GM11168 (cell line): ENCODE data around the gene CRYAA.
"Not testable (repeated sequence)": the region's sequence is repeated elsewhere in the genome, so short reads cannot be mapped to it uniquely, and the experiment has no call there.

ENCODE experiments used
- in situ Hi-C: fragments of 300-500 bp; cut with MboI; formaldehyde crosslinking; loops from one replicate; pipeline ENCODE4 v1.12.0; 2022; ENCODE audit warnings: low sequenced_read_pairs; ENCODE audit not compliant: unreplicated experiment

Gene CRYAA

DNA sequence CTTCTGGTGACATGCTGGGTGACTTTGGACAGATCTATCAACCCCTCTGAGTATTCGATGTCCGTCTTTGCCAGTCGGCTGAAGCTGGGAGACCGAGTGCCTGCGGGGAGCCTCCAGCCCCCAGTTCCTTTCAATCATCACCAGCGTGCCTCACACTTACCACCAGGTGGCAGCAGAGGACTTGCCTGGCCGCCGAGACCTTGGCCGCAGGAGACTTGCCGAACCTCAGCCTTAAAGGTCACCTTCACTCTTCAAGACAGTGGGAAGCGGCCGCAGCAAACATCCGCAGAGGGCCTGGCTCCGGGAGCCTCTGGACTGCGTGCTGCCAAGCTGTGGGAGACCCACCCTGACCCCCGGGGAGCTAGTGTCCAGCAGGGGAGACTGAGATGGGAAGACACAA is 7.8 kb downstream of the CRYAA start:
- in situ Hi-C loops, result not testable (repeated sequence)

DNA sequence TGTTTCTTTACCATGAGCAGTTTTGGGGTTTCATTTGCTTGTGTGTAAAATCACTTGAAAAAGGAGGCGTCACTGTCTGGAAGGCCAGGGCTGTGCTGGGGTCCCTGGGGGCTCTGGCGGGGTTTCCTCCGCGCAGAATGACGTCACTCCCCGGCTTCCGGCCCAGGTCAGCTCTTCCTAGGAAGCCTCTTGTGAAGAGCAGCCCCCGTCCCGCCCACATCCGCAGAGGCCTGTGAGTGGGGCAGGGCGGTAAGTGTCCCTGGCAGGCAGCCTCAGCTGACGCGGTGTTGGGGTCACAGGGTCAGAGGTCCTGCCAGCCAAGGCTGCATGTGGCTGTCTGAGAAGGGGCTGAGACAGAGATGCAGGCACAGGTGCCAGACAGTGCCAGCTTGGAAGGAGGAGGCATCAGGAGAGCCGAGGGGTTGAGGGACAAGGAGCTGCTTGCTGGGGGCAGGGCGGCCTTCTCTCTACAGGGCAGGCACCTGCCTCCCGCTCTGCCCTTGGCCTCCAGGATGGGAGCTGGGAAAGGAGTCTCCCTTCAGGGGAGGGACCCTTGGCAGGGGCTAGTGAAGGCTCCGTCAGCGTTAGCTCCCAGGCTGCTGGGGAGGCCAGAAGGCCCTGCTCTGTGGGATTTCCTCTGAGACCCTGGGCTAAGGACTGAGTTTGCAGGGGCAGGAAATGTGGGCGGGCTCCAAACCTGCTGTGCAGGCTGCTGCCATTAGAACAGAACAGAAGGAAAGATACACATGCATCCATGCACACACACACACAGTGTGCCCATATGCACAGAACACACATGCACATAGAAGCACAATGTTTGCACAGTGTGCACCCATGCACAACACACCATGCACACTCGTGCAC is 8.5 kb downstream of the CRYAA start:
- in situ Hi-C loops, result not testable (repeated sequence)

DNA sequence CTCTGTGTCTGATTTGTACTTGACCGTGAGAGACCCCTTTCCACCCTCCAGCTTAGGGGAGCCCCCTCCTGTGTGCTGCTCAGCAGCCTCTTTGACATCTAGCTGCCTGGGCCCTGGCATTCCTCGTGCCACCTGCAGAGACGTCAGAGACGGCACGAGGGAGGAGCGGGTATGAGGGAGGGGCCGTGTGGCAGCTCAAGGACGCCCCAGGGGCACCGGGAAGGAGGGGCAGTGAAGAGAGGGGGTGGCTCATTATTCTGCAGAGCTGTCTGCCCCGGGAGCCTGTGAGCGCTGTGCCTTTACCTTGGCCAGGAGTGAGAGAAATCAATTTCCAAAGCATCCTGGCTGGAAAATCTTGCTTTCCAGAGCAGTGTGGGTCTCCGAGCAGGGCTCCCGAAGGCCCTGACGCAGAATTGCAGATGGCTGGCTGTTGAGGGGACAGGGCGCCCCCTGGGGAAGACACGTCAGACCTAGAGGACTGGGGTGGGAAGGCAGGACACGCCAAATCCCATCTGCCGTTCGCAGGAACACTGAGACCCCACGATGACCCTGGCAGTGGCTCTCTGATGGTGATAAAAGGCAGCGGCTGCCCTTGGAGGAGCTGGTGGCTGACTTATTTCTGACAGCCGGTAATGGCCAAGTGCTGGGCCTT is 9.5 kb downstream of the CRYAA start:
- in situ Hi-C loops, result not testable (repeated sequence)

DNA sequence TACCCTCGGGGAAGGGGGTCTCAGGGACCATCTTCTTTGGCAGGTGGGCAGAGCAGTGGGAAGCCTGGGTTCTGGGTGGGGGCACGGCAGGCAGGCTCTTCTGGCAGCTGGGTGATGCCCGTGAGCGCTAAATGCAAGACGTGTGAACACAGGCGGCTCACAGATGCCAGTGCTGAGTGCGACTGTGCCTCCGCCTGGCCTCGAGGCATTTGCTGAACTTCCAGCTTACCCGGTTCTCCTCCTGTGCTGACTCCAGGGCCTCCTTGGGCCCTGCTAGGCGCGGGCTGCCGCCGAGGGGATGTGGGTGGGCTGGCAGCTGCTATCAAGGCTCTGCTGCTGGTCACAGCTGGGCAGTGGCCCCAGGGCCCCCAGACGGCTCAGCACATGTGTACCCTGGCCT is 12.2 kb downstream of the CRYAA start:
- in situ Hi-C loops, result not testable (repeated sequence)

DNA sequence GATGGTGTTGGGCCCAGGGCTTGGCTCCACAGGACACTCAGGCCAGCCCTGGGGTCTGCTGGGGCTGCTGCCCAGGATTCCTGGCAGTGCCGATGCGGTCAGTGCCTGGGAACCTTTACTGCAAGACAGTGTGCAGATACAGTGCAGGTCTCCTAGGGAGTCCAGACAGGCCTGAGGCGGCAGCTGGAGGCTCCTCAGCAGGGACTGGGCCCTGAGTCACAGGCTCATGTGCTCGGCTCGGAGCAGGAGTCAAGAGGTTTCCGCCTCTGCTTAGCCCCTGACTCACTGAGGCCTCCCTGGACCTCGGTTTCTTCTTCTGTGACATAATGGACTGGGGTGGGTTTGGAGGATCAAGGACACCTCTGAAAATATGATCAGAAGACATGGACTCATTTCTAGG is 18.5 kb downstream of the CRYAA start:
- in situ Hi-C loops, result not testable (repeated sequence)

DNA sequence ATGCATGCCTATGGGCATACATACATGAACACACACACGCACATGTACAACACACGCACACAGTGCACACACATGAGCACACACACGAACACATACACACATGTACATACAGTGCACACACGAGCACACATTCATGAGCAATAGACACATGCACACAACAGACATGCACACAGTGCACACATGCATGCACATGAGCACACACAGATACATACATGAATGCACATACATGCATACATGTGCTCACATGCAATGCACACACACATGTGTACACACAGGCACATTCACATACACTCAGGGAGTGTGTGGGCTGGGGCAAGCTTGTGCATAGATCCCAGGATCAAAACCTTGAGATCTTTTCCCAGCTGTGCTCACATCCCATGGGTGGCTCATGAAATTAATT is 18.9 kb downstream of the CRYAA start:
- in situ Hi-C loops, result no loop called here

DNA sequence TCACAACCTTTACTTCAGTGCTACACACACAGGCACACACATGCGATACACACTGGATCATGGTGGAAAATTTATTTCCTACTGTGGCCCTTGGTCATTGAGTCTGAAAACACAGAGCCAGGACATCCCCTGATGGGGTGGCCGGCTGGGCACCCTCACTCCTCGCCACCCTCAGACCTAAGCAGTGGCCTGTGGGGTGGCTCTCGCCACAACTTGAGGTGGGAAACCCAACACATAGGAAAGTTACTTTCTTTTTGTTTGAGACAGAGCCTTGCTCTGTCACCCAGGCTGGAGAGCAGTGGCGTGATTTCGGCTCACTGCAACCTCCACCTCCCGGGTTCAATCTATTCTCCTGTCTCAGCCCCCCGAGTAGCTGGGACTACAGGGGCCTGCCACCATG is 19.4 kb downstream of the CRYAA start:
- in situ Hi-C loops, result no loop called here

DNA sequence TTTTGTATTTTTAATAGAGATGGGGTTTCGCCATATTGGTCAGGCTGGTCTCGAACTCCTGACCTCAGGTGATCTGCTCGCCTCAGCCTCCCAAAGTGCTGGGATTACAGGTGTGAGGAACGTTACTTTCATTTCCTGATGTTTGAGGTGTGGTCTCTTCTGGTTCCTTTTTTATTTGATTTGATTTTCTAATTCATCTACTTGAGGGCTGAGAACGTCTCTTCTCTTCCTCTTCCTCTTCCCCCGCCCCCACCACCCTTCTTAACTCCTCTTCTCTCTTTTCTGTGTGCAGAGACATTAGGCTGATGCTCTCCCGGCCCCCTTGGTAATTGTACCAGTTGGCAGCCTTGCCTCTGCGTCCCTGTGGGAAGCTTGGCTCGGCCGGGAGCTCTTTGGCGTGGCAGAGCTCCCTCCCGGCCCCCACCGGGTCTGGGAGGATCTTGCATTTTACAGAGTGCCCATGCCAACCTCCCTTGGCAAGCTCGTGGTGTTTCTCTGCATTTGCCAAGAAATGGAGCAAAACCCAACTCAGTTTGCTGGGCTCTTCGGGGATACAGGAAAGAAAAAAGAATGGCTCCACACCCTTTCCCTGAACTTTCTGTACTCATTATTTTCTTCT is 19.9 kb downstream of the CRYAA start:
- in situ Hi-C loops, result no loop called here

DNA sequence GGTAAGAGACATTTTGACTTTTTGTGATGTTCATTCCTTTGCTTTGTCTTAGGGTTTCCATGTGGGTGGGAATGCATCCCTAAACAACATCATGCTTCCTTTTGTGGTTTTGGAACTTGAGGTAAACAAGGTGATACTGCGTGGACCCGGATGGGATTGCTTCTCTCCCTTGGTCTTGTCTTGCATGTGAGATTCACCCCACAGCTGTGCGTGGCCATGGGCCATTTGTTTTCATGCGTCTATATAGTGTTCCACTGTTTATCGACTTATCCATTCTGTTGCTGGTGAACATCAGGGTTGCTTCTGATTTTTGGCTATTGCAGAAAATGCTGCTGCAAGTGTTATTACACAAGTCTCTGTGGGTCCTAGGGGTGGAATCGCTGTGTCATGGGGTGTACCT is 21.1 kb downstream of the CRYAA start:
- in situ Hi-C loops, result no loop called here

DNA sequence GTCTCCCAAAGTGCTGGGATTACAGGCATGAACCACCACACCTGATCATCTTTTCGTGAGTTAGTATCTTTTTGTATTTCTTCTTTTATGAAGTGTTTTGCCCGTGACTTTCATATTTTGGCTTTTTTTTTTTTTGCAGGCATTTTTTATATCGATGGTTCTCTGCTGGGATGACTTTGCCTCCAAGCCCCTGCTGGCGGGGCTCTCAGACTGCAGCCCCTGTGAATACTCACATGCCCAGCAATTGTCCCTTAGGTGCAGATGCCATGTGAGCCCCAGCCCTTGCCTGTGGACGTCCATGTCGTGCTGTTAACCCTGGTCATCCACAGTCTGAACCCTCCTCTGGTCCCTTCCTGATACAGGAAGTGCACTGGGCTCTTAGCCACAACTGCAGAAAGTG is 21.7 kb downstream of the CRYAA start:
- in situ Hi-C loops, result no loop called here

DNA sequence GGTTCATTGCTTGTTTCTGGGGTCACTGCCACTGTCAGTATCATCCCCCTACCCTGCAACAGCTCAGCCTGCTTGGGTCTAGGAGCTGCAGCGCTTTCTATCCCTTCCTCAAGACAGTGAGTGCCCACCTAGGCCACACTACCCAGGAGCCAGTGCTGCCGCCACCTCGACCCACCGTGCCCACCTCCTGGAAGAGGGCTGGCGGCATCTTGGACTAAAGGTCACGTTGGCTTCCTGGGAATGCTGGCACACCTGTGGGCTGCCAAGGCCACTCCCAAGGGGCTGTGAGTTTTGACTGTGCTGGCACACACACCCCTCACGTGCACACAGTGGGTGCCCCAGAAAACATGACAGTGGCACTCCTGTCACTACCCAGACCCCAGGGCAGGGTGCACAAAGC is 22.1 kb downstream of the CRYAA start:
- in situ Hi-C loops, result no loop called here

DNA sequence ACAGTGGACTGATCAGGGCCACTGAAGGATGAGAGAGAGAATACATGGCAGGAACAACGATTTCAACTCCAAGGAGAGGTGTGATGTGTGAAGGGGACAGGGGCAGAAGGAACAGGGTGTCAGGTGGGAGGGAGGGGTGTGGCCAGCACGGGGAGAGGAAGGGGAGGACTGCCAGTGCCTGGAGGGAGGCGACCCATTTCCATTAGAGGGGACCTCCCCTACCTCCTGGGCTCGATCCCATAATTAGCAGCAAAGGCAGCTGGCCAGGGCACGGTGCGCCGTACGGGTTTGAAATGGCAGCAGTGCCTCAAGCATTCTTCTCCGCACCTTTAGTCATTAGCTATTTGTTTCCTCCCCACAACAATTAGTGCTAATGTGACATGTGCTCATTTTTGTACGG is 22.7 kb downstream of the CRYAA start:
- in situ Hi-C loops, result no loop called here

DNA sequence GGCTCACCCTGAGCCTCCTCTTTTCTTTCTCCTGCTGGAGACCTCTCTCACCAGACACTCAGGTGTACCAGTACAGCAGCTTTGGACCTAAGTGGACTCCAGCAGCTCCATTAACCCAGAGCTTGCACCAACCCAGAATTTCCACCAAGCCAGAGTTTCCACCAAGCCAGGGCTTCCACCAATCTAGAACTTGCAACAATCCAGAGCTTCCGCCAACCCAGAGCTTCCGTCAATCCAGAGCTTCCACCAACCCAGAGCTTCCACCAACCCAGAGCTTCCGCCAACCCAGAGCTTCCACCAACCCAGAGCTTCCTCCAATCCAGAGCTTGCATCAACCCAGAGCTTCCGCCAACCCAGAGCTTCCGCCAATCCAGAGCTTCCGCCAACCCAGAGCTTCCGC is 23.2 kb downstream of the CRYAA start:
- in situ Hi-C loops, result no loop called here

DNA sequence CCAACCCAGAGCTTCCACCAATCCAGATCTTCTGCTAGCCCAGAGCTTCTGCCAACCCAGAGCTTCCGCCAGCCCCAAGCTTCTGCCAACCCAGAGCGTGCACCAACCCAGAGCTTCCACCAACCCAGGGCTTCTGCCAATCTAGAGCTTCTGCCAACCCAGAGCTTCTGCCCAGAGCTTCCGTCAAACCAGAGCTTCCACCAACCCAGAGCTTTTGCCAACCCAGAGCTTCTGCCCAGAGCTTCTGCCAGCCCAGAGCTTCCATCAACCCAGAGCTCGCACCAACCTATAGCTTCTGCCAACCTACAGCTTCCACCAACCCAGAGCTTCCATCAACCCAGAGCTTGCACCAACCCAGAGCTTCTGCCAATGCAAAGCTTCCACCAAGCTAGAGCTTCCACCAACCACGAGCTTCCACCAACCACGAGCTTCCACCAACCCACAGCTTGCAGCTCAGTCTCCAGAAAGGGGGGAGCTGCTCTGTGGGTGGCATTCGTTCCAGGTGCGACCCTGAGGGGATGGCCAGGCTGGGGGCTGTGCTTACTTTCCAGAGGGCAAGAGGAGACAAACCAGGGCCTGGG is 23.8 kb downstream of the CRYAA start:
- in situ Hi-C loops, result no loop called here

DNA sequence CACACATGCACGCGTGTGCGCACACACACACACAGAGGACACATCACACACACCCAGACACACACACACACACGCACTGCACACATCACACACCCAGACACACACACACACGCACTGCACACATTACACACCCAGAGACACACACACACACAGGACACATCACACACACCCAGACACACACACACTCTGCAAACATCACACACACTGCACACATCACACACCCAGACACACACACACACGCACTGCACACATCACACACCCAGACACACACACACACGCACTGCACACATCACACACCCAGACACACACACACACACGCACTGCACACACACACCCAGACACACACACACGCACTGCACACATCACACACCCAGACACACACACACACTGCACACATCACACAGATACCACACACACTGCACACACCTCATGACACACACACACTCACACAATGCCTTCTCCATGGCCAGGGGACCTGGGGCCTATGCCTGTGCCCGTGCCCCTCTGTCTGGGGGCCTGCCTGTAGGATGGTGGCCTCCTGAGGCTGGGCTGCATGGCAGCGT is 24.4 kb downstream of the CRYAA start:
- in situ Hi-C loops, result no loop called here

DNA sequence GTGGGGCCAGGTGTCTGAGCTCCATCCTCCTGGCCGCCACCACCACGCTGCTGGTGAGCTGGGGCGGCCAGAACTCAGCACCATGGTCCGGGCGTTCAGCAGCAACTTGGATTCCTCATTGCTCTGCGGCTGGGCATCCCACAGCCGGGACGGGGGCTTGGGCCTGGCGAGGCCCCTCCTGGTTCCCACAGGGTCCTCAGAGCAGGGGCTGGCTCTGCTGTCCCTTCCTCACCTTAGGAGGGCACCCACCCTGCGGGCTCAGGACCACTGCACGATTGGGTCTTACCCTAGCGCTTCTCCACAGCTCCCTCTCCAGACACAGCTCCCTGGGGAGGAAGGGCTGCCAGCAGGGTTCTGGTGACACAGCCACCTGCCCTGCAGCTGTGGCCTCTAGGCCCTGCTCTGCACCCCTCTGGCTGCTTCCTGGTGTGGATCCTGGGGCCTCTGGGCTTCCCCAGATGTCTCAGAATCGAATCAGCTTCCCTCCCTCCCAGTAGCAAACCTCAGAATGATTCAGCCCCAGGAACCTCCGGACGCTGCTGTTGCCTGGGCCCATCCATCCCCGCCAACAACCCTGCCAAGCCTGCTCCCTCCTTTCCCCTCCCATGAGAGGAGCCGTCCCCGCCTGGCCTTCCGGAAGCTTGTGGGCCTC is 25.0 kb downstream of the CRYAA start:
- in situ Hi-C loops, result no loop called here

DNA sequence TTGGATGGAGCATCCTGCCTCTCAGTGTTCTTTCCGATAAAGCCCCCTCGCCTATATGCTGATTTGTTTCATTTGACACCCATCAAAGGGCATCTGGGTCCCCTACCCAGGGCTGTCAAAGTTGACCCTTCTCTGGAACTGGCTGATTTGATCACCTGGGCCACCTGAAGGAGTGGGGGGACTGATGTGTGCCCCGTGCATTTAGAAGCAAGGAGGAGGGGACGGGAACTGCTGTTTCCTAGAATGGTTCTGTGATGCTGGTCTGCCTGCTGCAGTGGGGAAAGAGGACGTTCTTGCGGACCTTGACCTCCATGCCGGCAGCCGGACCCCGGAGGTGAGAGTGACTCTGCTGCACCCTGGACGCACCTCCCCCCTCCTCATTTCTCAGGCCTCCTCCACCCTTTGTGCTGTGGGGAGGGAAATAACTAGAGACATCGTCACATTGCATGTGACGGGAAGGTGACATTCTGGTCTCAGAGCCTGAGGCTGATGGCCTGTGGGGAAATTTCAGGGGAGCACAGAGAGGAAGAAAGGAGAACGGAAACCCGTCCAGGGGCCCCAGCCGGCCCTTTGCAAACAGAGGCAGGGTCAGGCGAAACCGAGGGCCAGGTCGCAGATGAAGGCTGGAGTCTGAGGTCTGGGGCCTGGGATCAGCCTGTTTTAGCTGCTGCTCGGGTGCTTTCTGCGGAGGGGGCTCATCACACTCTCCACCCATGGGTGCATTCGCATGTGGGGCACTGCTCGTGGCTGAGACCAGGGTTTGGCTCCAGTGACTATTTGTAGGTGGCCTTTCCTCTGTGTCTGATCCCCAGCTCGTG is 25.7 kb downstream of the CRYAA start:
- in situ Hi-C loops, result no loop called here

DNA sequence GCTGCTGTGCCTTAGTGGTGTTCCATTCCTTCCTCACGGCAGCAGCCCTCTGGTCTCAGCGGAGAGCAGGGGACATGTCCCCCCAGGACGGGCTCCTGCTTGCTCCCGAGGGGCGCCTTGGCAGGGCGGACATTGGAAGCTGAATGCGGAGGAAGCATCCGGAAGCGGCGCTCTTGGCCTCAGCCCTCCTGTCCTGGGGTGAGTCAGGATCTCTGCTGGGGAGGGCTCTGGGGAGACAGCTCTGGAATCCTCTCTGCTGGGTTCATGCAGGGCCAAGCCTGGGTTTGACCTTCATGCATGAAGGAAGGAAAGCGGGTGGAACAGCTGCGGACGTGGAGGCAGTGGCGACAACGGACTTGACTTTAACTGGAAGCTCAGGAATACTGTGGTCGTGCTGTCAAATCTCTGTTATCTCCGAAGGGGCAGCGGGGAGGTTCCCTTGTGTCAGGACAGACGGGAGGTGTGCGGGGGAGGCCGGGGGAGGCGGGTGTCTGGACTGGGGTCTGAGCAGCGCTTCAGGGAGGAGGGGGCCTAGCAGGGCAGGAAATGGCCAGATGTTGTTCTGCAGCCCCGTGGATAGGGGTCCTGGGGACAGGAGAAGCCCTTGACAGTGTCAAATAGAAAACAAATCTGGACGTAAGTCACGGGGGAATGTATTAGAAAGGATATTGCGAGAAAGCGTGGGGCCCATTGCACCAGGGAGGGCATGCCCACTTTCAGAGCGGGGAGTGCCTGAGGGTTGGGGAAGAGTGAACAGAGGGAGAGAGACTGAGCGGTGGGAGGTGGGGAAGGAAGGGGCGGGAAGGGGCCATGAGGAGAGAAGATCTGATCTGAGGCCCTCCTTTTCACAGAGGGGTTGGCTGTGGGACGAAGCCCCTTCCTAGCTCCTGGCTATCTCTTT is 26.6 kb downstream of the CRYAA start:
- in situ Hi-C loops, result no loop called here
